Esophagus muscularis mucosa (tissue), 4 donors: Measurements from ENCODE around the gene MOB4. TPM values are rescaled to one million over a fixed set of nuclear protein-coding genes. Genes with fewer than 3 reads are reported as not detected.

Source experiments
- DNase-seq: peaks from one replicate; pipeline ENCODE4 v3.0.0-alpha.2; 2017; ENCODE audit errors: extremely low spot score
- H3K27ac ChIP-seq, 4 donors: fragments of 200-600 bp; sonication (generic); replicated peaks in 1 of 4; 1 replicate in 3 of 4; 2 replicates in 1 of 4; pipeline ENCODE4 v1.5.1; 2016 to 2019; ENCODE audit warnings: mild to moderate bottlenecking in 1 of 4
- H3K27me3 ChIP-seq, 4 donors: fragments of 200-600 bp; sonication (generic); one replicate each; pipeline versions ENCODE4 v1.5.1 to v1.6.0; 2016 to 2019
- H3K36me3 ChIP-seq, 4 donors: fragments of 200-600 bp; sonication (generic); one replicate each; pipeline ENCODE4 v1.5.1; 2016 to 2019
- H3K4me1 ChIP-seq, 4 donors: fragments of 200-600 bp; sonication (generic); one replicate each; pipeline ENCODE4 v1.5.1; 2016 to 2019
- H3K4me3 ChIP-seq, 4 donors: fragments of 200-600 bp; sonication (generic); 1 replicate in 2 of 4; 2 replicates in 2 of 4; pipeline ENCODE4 v1.5.1; 2016 to 2019; ENCODE audit warnings: mild to moderate bottlenecking in 4 of 4, moderate library complexity in 1 of 4
- H3K9me3 ChIP-seq, 4 donors: fragments of 200-600 bp; sonication (generic); 1 replicate in 3 of 4; 2 replicates in 1 of 4; pipeline ENCODE4 v1.5.1; 2016 to 2019
- EP300 ChIP-seq: sonication (generic); formaldehyde crosslinking; IDR thresholded peaks from one replicate; pipeline ENCODE4 v1.6.1; 2017; ENCODE audit warnings: antibody characterized with exemption
- POLR2A ChIP-seq: fragments of 450-650 bp; IDR thresholded peaks from one replicate; pipeline ENCODE4 v1.6.1; 2017; ENCODE audit warnings: antibody characterized with exemption, moderate library complexity, mild to moderate bottlenecking, low read depth
- POLR2AphosphoS5 ChIP-seq, 2 donors: sonication (generic); formaldehyde crosslinking; IDR thresholded peaks; one replicate each; pipeline ENCODE4 v1.6.1; 2017; ENCODE audit warnings: antibody characterized with exemption in 2 of 2
- WGBS: methylation state at CpG from one replicate; pipeline ENCODE4 v1.1.5; 2018; 5-methylcytosine and 5-hydroxymethylcytosine counted together
- intact Hi-C: fragments of 100-400 bp; cut with DNase I; formaldehyde crosslinking; loops from one replicate; pipeline ENCODE4 v1.15.1; 2023
- total RNA-seq, 4 donors: library from RNA; depleted of rRNA; stranded (reverse); fragments of >200 nt; gene quantifications; one replicate each; pipeline versions ENCODE4 v1.1.0 to v1.2.1, GENCODE V29; 2016
- TF ChIP-seq, protein P1 (sequence below), 3 experiments: fragments of 200-600 bp in 2 of 3; fragments of 450-650 bp in 1 of 3; sonication (generic) in 2 of 3; IDR thresholded peaks; one replicate each; pipeline ENCODE4 v1.5.1; 2017 to 2019; ENCODE audit warnings: antibody characterized with exemption in 3 of 3, mild to moderate bottlenecking in 2 of 3, moderate library complexity in 1 of 3

Gene MOB4
- total RNA-seq, 4 donors from 2014 or later = 26.7 to 43.5 (median 39.3) TPM

DNA sequence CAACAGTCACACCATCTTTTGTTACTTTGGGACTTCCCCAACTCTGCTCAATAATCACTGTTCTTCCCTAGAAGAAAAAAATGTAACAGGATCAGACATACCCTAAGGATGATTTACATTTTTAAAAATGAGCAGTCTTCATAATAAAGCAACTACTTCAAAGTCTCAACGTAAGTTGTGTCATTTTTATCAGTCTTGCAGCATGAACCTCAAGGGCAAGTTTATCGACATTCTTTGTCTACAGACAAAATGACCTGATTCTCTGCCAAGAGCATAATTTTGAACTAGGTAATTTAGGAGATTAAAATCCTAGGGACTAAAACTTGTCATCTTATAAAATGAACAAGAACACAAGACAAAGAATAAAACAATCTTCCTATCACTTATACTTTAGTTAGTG, 18.5 kb upstream of the MOB4 start:
- no peaks in the 10 kb centered on the region for H3K9me3 ChIP-seq
- H3K4me3 ChIP-seq = no peak overlapping the region
- H3K27me3 ChIP-seq = no peaks in the 10 kb centered on the region
- peaks cover 32 to 56% (median 46%) of the 10 kb centered on the region in 4 donors for H3K4me1 ChIP-seq
- TF ChIP-seq, protein P1, sequence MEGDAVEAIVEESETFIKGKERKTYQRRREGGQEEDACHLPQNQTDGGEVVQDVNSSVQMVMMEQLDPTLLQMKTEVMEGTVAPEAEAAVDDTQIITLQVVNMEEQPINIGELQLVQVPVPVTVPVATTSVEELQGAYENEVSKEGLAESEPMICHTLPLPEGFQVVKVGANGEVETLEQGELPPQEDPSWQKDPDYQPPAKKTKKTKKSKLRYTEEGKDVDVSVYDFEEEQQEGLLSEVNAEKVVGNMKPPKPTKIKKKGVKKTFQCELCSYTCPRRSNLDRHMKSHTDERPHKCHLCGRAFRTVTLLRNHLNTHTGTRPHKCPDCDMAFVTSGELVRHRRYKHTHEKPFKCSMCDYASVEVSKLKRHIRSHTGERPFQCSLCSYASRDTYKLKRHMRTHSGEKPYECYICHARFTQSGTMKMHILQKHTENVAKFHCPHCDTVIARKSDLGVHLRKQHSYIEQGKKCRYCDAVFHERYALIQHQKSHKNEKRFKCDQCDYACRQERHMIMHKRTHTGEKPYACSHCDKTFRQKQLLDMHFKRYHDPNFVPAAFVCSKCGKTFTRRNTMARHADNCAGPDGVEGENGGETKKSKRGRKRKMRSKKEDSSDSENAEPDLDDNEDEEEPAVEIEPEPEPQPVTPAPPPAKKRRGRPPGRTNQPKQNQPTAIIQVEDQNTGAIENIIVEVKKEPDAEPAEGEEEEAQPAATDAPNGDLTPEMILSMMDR (IDR thresholded peaks at IDR 0.05) = no peak
- TF ChIP-seq EP300 (no peak), POLR2AphosphoS5 (IDR thresholded peaks at IDR 0.05) (no peak)
- 41% methylated on average over 2 of the region's 2 CpGs for WGBS
- H3K36me3 ChIP-seq = peaks cover 16 to 63% (median 47%) of the 10 kb centered on the region in 4 donors
- no peak for DNase-seq
- intact Hi-C loops = loop anchor here (2.0 kb wide), 1 partner anchor 43 kb away; no protein-coding TSS in a partner anchor
- peak overlapping the region in 2 of 4 donors; percentile 1 to 99 for H3K27ac ChIP-seq

DNA sequence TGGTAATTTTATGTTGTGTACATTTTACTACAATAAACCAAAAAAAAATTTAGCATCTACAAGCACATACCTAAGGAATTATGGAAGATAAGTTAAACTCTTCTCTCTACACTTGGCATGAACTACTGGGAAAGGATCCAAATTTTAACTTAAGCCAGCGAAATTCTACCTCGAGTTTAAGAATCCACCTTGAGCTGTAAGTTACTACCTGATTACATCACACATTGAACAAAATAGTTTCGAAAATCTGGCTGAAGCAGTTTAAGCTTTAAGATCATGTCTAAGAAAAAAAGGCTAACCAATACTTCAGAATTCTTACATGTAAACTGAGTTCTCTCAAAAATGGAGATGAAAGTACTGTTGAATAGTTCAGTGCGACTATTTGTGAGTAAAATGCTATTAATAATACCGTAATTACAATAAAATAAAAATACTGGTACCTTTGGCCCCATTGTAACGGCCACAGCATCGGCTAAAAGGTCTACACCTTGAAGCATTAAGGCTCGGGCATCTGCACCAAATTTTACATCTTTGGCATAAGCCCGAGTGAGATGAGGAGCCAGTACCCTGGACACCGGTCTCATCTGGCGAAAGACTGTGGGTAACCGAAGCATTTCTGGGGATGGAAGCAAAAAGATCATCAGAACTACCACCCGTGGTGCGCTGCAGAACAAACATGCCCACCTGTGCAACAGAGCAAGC, 17.5 kb upstream of the MOB4 start:
- H3K36me3 ChIP-seq = peaks cover 11 to 60% (median 42%) of the 10 kb centered on the region in 4 donors
- H3K27ac ChIP-seq = peak overlapping the region; percentile 95 to 99 (median 98)
- H3K9me3 ChIP-seq = no peaks in the 10 kb centered on the region
- intact Hi-C loops = loop anchor here (2.0 kb wide), 1 partner anchor 64 kb away; the partner anchor contains the start of gene SF3B1
- H3K4me3 ChIP-seq = peak overlapping the region; percentile 80 to 92 (median 90)
- no peak for DNase-seq
- TF ChIP-seq EP300 (no peak), POLR2A (no peak), POLR2AphosphoS5 (IDR thresholded peaks at IDR 0.05) (no peak)
- TF ChIP-seq, protein P1 (IDR thresholded peaks at IDR 0.05) = no peak
- WGBS = 12% methylated on average over 14 of the region's 14 CpGs
- H3K27me3 ChIP-seq = no peaks in the 10 kb centered on the region
- peaks cover 36 to 64% (median 51%) of the 10 kb centered on the region in 4 donors for H3K4me1 ChIP-seq

DNA sequence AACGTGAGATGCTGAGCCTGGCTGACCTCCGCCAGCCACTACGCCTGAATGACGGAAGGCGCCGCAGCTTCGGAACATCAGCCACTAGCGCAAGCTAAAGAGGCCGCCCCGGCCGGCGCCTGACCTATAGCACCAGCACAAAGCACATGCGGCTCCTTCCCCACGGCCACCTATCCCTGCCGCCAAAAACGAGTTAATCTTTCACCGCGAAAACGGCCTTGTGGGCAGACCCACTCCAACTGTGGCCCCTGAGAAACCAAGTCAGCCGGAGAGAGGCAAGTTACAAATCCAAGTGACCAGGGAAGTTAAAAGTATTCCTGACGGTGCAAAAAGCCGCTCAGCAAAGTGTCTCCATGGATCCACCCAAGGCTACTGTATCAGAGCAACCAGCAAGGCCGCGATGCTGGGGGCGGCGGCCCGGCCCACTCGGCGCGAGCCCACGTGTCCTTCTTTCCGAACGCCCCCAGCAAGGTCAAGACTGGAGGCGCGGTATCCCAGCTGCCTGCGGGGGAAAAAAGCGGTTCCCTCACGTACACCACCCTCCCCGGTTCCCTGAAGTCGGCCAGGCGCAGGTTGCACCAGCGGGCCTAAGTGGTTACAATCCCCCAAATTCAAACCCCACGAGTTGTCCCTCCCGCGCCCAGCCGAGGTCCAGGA, 16.8 kb upstream of the MOB4 start:
- Histone ChIP-seq H3K4me1 (peaks cover 36 to 64% (median 51%) of the 10 kb centered on the region in 4 donors), H3K4me3 (peak overlapping the region; percentile 80 to 92 (median 90)), H3K27me3 (no peaks in the 10 kb centered on the region), H3K9me3 (no peaks in the 10 kb centered on the region), H3K36me3 (peaks cover 4 to 60% (median 42%) of the 10 kb centered on the region in 4 donors), H3K27ac (peak overlapping the region; percentile 95 to 99 (median 98))
- DNase-seq = peak; percentile 93
- intact Hi-C loops = loop anchor here (2.0 kb wide), 1 partner anchor 64 kb away; the partner anchor contains the start of gene SF3B1
- under 1% methylated on average over 27 of the region's 46 CpGs for WGBS
- TF ChIP-seq EP300 = no peak
- TF ChIP-seq, protein P1 (IDR thresholded peaks at IDR 0.05) = no peak
- TF ChIP-seq POLR2A = no peak
- peak in 1 of 2 donors; percentile 53 for TF ChIP-seq POLR2AphosphoS5 (IDR thresholded peaks at IDR 0.05)

DNA sequence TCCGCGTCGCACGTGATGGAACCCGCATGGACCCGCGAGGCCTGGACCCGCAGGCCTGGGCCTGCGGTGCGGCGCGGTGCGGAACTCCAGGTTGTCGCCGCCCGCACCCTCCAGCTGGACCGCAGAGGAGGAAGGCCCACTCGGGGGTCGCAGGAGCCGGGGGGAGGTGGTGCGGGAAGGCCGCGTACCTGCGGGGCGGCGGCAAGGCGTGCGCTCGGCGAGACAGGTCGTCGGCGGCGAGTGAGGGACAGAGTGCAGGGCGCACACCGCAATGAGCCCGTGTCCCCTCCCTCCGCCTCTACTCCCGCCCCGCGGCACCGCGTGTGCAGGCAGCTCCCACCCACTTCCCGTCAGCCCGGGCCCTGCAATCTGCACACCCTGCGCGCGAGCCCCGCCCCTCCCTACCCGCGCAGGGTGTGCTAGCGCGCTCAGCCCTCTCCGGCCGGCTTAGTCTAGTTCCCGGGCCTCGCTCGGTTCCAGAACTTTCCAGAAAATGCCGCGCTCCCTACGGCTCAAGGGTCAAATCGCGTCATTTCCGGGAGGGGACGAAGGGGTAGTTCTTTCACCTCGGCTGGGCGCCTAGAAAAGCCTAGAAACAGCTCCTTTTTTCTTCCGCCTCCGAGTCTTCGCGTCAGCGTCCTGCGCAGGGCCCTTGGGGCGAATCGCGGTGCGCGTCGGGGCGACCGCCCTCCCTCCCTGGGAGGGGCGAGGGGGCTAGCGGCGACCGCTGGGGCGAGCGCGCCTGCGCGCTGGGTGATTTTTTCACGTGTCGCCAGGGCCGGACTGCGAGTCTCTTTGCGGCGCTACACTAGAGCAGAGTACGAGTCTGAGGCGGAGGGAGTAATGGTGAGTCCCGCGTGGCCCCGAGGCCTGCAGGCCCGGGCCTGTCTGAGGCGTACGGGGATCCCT, 16.0 kb upstream of the MOB4 start, which contains the start of the genes HSPD1 and HSPE1:
TSS of gene HSPD1 (minus strand) at position 247 of the 909 bp plus-strand sequence. CDS start 992 bp downstream, outside the sequence.
TSS of gene HSPE1 (plus strand) at position 786 of the 909 bp plus-strand sequence. CDS start at position 844, 58 bp downstream.
- Histone ChIP-seq H3K9me3 (no peaks in the 10 kb centered on the region), H3K4me1 (peaks cover 36 to 64% (median 51%) of the 10 kb centered on the region in 4 donors), H3K27ac (peak within 1 kb of the TSS; percentile 95 to 99 (median 98)), H3K27me3 (no peaks in the 10 kb centered on the region), H3K4me3 (peak within 1 kb of the TSS; percentile 80 to 92 (median 90)), H3K36me3 (peaks cover 0 to 60% (median 39%) of the 10 kb centered on the region in 4 donors)
- intact Hi-C loops = loop anchor here (2.0 kb wide), 1 partner anchor 65 kb away; the partner anchor contains the start of gene SF3B1
- WGBS = under 1% methylated on average over 22 of the region's 104 CpGs
- DNase-seq = peak; percentile 99
- TF ChIP-seq EP300 (peak; percentile 85), POLR2A (peak; percentile 96), POLR2AphosphoS5 (IDR thresholded peaks at IDR 0.05) (peak; percentile 97)
- TF ChIP-seq, protein P1 (IDR thresholded peaks at IDR 0.05) = peak in 2 of 3 experiments; percentile 22 to 42
